T-helper 1 cell treated with Interleukin-12 subunit alpha and Interleukin-12 subunit beta and Interleukin-4 antibody, amounts not matched to agents 30 ng/mL and 1 ng/mL, for 36 hours (primary cell): ENCODE data around the gene PCGF2. TPM values are rescaled to one million over a fixed set of nuclear protein-coding genes. Genes with fewer than 3 reads are reported as not detected.
"Not testable (repeated sequence)": the region's sequence is repeated elsewhere in the genome, so short reads cannot be mapped to it uniquely, and the experiment has no call there.

Experiments
- intact Hi-C: fragments of 100-400 bp; cut with micrococcal nuclease; formaldehyde crosslinking; loops from one replicate; pipeline ENCODE4 v1.15.1; 2024
- total RNA-seq: library from RNA; stranded (reverse); gene quantifications from 2 replicates; pipeline ENCODE4 v1.2.3, GENCODE V29; 2022

The PCGF2 gene
- total RNA-seq, 1 donor from 2014 or later: 2.1 TPM

DNA sequence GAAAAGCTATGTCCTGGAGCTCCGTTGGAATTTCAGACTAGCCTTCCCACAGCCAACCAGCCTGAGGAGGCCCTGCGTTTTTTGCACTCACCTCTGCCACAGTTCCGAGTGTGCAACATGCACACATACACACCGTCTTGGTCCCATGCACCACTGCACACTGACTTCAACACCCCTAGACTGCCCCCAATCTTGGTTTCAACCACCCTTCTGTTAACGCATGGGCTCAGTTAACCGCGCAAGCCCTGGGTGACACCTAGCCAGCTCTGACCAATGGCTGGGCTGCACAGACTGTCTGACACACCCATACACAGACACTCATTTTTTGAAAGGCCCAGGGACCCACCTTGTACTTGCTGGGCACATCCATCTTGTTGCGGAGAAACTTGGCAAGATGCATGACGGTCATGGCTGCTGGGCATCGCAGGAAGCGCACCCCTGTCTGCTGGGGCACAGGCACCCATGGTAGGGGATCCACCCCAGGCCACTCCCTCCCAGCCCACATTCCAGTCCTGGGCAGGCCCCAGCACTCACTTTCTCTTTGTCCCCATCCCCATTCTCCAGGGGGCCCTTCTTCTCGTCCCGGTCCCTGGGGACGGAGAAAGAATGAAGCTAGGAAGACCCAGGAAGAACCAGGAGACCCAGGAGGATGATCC is 10.0 kb downstream of the PCGF2 start:
- intact Hi-C loops: no loop called here

DNA sequence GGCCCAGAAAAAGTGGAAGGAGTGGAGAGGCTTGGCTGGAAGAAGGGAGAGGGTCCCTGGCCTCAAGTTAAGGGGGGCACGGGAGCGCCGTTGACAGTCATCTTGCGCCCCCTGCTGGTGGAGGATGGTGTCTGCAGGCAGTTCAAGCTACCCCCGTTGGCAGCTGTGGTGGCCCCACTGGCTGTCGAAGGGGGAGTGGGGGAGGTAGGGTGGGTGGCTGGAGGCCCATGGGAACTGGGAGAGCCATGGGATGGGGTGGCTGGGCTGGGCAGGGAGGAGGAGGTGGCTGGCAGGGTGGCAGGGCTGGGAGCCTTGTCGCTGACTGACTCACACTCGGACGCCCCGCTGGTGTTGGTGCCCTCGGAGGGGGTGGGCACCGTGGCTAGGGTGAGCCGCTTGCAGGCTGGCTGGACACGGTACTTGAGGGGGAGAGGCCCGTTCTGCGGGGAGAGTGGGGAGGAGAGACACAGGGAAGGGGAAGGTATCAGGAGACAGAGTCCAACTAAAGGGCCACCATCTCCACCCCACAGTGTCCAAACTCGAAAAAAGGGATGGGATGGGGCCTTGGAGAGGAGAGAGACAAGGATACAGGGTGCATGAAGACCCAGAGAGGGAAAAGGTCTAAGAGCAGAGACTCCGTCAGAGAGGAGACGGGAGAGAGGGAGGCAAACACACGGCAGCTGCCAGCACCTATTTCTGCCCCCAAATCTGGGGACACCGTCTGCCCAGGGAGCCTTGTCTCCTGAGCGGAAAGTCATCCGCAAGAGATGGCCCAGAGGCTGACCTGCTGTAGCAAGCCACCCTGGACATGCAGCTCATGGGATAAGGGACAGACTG is 12.8 kb downstream of the PCGF2 start:
- intact Hi-C loops: loop anchor here (1.0 kb wide), 2 partner anchors 58 to 243 kb away; no protein-coding TSS in a partner anchor

DNA sequence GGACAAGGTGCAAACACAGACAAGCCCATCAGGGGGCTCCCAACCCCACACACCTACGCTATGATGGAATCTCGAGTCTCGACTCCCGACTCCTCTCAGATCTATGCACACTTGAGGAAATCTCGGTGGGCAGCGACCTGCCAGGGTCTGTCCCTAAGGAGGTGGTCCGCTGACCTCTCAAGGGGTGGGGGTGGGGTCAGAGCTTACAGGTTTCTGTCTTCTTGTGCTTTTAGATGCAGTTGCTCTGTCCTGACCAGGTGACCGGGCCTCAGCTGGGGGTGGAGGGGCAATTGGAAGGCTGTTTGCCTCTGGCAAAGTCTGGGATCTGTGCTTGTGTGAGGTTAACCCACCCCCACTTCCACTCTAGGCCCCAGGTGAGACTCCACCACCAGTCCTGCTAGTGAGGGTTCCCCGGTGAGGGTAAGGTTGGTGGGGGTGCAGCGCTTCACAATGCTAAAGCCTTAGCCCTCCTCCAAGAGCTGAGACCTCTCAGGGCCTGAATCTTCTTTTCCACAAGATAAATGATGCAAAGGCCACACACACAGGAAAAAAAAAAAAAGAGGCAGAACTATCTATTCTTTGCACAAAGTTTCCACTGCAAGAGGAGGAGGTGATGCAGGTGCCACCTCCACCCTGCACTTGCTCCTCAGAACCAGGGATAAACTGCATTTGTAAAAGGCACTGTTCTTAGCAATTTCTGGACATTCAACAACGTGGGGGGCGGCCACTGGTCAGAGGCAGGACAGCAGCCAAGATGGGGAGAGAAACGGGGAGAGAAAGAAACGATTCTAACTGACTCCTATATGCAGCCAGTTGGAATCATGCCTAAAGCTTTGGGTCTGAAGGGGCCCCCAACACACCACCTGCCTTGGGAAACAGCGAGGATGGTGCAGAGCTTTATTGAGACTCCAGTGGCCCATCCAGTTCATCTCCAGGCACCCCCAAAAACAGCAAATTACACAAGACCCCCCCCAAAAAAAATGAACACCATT is 13.9 kb downstream of the PCGF2 start:
- intact Hi-C loops: loop anchor here (1.0 kb wide), 1 partner anchor 176 kb away; no protein-coding TSS in a partner anchor

DNA sequence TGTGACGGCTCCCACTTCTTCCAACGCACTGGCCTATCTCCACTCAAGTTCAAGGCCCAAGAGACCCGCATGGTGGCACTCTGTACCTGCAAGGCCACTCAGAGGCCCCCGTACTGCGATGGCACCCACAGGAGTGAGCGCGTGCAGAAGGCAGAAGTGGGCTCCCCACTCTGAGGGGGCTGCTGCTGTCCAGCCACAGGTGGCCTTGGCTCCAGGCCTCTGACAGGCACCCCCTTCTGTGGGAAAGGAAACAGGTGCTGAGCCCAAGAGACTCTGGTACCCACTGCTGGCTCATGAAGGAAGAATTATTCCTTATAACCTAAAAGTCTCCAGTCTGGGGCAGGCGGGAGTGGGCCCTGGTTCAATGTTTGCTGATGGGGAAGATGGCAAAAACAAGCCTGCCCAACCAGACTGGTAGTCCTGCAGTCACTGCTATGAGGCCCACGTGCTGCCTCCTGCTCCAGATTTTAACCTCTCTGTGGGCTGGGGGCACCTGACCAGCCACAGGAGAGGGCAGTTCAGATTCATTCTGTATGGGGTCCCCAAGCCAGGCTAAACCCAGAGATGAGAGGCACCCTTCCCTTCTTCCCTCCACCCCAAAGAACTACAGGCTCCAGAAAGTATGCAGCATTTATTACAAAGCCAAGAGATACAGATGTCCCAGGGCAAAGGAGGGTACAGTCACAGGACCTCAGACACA is 14.7 kb downstream of the PCGF2 start:
- intact Hi-C loops: no loop called here

DNA sequence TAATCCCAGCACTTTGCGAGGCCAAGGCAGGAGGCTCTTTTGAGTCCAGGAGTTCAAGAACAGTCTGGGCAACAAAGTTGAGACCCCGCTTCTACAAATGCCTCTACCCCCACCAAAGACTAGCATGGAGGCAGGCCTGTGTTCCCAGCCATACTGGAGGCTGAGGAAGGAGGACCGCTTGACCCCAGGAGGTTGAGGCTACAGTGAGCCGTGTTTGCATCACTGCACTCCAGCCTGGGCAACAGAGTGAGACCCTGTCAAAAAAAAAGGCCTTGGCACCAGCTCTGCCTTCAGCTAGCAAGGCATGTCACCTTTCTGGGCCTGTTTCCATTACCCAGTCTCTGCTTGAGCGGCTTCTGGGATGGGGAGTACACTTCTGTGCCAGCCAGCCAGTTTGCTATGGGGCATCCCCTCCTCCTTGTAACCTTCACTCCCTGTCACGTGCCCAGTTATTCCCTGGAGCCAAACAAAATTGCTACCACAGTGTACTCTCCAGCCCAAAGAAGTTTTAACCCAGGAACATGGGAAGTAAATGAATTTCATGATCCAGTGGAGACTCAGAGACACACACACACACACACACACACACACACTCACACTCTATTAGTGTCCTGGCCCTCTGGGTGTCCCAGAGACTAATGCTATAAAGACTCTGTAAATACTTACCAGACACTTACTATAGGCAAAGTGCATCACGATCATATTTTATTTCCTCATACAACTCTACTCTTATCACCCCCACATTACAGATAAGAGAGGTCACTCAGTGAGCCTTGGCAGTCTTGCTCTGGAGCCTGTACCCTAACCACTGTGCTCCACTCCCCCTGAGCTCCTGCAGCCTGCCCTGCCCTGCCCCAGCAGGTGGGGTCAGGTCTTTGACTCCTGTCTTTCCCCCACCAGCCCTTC is 15.5 kb downstream of the PCGF2 start:
- intact Hi-C loops: no loop called here

DNA sequence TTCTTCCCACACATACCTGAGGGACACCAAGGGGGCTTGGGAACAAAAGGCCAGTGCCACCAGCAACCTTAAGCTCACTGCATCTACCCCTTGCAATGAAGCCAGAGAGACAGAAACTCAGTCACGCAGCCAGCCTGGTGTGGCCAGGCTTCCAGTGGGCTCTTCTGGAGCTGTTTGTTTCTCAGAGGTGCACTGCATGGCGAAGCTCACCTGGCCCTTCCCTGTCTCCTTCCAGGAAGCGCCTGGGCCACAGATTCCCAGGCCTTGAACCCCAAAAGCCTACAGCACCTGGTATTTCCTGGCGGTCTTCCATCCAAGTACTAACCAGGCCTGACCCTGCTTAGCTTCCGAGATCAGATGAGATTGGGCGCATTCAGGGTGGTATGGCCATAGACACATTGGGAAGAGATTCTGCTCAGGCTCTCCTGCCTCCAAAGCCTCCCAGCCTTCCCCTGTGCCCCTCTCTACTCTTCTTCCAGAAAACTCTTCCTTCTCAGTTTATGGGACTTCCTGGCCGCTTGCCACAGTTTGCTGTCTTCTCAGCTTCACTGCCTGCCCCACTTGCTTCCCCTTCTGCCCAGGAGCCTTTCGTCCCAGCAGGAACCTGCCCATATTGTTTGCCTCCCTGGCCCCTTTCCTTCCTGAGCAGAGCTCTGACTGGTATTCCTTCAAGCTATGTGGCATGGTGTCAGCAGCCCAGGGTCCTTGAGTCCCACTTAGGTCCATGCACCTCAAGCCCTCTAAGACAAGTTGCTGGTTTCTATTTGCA is 16.4 kb downstream of the PCGF2 start:
- intact Hi-C loops: no loop called here

DNA sequence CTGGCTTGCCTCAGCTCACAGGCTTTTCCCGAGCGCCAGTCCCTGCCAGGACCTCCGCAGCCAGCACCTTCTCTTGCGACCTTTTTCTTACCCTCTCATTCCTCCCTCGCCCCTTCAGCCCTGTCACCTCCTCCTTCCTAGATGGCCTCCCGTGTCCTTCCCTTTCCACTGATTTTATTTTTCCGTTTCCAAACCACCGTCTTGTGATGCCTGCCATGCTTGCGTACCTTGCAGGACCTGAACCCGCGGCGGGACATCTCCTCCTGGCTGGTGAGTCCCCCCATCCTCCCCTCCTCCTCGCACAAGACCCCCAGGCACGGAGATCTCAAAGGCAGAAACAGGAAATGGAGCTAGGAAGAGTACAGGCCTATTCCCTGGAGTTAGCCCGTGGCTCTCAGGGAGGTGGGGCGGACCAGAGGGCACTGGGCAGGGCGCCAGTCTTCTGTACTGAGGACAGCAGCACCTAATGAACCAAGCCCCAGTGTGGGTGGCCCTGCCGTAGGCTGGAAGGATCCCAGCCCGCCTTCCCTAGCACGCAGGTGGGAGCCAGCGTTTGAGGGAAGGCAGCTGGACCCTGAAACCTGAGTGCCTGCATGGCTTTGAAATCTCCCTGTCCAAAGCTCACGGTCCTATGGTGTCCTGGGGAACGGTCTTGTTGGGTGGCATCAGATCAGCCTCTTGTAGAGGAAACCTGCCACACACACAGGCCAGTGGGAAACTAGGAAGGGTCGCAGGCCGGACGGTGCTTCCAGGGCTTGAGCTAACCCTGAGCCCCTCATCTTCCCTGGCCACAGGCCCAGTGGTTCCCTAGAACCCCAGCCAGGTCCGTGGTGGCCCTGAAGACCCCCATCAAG is 17.4 kb downstream of the PCGF2 start:
- intact Hi-C loops: loop anchor here (1.0 kb wide), 3 partner anchors 22 to 172 kb away; partner anchors contain the start of gene PSMB3

DNA sequence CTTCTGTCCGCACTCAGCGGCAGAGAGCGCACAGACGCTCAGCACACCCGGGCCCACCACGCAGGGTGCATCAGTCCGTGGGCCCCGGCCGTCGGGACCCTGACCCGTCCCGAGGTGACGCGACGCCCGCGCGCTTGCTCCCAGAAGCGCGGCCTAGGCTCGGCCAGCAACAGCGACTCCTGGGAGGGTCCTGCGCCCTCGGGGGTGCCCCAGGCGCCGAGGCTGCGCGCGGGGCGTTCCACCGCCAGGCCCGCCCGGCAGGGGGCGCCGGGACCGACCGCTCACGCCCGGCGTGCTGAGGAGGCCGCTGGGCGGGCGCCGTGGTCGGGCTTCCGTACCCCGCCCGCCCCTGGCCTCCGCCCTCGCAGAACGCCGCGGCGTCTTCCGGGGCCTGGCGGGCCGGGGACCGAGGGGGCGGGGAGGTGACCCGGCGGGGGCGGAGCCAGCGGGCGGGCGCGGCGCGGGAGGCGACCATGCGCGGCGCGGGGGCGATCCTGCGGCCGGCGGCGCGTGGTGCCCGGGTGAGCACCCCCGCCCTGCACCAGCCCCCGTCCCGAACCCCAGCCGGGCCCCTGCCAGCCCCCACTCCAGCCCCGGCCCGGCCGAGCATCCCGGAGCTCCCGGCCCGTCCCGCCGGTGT is 18.1 kb downstream of the PCGF2 start, which contains the start of gene CISD3:
TSS of gene CISD3 (plus strand) at position 456 of the 640 bp plus-strand sequence. CDS start at position 474, 18 bp downstream.
- intact Hi-C loops: loop anchor here (1.0 kb wide), 3 partner anchors 22 to 172 kb away; partner anchors contain the start of gene PSMB3

DNA sequence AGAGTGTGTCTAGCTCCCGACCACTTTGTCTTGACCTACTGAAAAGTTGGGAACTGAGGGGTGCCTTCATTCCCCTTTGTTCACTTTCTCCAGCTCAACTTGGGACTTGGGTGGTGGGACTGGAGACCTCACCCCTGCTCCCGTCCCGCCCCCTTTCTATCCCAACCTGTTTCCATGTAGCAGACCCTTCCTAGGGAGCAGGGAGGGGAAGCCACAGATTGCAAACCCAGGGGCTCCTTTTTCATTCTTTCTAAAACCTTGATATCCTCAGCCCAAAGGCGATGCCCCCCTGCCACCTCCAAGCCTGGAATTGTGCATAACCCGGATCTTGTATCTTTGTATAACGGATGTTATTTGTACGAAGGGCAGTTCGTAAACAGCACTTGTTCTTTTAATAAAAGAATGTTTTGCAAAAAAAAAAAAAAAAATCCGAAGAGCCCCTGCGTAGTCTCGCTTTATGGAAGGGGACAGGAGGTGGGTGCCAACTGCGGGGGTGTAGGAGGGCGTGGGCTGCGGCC is 18.7 kb downstream of the PCGF2 start:
- intact Hi-C loops: no loop called here

DNA sequence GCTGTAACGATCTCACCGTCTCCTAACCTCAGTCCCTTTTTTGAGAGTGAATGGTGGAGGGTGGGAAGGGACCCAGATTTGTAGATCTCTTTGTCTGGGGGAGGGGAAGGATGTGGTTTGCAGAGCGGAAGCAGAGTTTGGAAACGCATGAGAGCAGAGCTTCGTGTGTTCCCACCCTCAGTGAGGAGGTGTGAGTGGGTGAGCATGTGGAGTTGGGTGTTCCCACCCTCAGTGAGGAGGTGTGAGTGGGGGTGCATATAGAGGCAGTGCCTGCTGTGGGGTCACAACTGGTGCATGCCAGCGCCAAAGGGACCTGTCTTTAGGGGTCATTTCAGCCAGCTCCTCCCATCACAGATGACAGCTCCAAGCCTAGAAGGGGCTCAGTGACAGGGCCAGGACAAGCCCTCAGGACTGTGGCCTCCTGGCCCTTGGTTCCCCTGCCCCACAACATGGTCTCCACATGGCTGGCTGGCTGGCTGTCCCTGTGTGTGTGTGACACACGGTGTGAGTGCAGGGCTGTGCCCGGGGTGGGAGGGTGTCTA is 19.8 kb downstream of the PCGF2 start:
- intact Hi-C loops: loop anchor here (1.0 kb wide), 3 partner anchors 10 to 27 kb away; no protein-coding TSS in a partner anchor

DNA sequence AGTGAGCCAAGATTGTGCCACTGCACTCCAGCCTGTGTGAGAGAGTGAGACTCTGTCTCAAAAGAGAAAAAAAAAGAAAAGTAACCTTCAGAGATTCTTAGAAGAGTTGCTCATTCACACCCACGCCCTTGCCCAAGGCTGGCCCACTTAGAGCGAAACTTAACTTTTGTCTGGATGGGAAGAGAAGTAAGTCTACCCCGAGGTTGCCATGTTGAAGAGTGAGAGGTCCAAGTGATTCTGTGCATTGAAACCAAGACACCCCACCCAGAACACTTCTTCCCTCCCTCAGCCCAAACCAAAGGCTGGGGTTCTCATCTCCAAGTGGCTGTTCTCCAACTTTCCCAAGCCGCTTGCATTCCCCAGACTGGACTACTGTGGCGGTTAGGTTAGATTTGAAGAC is 20.4 kb downstream of the PCGF2 start:
- intact Hi-C loops: loop anchor here (1.0 kb wide), 3 partner anchors 9 to 26 kb away; no protein-coding TSS in a partner anchor

DNA sequence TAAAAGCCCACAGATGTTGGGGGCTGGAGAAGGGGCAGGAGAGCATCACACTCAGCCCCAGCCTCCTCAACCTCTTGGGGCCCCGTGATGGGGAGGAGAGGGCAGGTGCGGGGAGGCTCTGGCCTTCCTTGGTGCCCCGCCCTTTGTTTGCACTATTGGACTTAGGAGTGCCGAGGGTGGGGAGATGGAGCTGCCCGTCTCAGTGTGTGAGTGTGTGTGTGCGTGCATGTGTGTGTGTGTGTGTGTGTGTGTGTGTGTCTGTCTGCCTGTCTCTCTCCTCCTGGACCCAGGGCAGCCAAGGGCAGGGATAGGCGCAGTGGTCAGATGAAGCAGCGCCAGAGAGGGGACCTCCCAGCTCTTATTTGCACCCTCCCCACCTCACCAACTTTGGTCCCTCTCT is 22.0 kb downstream of the PCGF2 start:
- intact Hi-C loops: not testable (repeated sequence)

DNA sequence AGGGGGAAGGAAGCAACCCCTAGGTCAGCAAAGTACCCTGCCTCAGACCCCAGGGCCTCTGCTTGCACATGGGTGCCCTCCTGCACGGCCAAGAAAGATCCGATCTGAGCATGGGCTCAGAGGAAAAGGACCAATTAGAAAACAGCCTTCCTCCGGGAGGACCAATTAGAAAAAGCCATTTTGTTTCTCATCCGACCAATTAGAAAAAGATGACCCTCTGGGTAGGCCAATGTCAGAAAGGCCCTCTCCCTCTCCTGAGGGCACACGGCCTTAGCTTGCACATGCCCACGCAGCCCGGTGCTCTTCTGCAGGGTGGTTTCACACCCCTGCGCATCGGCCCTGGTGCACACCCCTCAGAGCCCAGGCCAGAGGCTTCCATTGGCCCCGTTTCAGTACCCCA is 23.1 kb downstream of the PCGF2 start:
- intact Hi-C loops: no loop called here

DNA sequence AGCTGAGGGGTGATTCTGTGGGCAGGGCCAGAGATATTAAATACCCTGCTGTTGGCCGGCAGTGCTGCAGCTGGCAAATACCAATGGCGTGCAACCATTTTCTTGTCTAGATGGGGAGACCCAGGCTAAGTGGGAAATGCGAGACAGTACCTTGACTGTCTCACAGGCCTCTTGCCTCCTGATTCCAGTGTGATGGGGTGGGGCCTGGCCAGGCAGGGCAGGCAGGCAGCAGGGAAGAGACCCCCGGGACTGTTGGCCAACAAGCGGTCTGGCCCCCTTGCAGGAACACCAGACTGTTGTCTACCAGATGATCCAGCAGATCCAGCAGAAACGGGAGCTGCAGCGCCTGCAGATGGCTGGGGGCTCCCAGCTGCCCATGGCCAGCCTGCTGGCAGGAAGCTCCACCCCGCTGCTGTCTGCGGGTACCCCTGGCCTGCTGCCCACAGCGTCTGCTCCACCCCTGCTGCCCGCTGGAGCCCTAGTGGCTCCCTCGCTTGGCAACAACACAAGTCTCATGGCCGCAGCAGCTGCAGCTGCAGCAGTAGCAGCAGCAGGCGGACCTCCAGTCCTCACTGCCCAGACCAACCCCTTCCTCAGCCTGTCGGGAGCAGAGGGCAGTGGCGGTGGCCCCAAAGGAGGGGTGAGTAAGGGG is 23.7 kb downstream of the PCGF2 start:
- intact Hi-C loops: no loop called here

DNA sequence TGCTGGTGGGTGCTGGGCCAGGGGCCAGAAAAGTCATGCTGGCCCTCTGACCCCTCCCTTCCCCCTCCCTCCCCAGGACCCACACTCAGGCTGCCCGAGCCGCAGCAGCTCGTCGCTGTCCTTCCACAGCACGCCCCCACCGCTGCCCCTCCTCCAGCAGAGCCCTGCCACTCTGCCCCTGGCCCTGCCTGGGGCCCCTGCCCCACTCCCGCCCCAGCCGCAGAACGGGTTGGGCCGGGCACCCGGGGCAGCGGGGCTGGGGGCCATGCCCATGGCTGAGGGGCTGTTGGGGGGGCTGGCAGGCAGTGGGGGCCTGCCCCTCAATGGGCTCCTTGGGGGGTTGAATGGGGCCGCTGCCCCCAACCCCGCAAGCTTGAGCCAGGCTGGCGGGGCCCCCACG is 26.3 kb downstream of the PCGF2 start:
- intact Hi-C loops: no loop called here

DNA sequence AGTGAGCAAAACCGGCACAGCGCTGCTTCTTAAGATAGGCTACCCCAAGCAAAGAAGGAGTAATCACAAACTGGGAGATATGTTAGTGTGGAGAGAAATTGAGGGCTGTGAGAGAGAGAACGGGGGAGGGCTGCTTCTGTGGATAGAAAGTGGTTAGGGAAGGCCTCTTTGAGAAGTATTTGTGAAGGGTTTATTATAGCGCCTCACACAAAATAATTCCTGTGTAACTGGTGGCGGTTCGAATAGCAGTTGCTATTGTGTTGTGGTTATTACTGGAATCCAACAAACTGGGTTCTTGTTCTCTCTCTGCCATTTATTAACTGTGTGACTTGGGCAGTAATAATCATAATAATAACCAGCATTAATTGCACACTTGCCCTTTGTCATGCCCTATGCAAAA is 27.2 kb downstream of the PCGF2 start:
- intact Hi-C loops: no loop called here
